Measurements from ENCODE around the gene TESK2. TPM values are rescaled to one million over a fixed set of nuclear protein-coding genes. Genes with fewer than 3 reads are reported as not detected.
"Not testable (repeated sequence)": the region's sequence is repeated elsewhere in the genome, so short reads cannot be mapped to it uniquely, and the experiment has no call there.

Gene TESK2
- total and polyA plus RNA-seq, 2 donors from 2014 or later: 1.6 to 2.7 TPM

GRCh38 chr1:45470306-45470798 lies 20.6 kb downstream of the TESK2 start:
- no peak overlapping the region for H3K27ac ChIP-seq (ENCODE audit: low read depth in 2 of 2, low read length in 2 of 2)
- H3K9ac ChIP-seq (ENCODE audit: low read length in 3 of 3): no peak overlapping the region
- no peak overlapping the region for H3K4me3 ChIP-seq (ENCODE audit: low read length in 3 of 3)
- no peaks in the 10 kb centered on the region for H3K27me3 ChIP-seq (ENCODE audit: control insufficient read depth, insufficient read depth, low read length)
- H3K36me3 ChIP-seq (ENCODE audit: control insufficient read depth in 2 of 3, insufficient read depth in 3 of 3, low read length in 3 of 3): no peaks in the 10 kb centered on the region
- FAIRE-seq: no peak
- intact Hi-C loops (cut with DNase I): no loop called here
- DNase-seq: no peak
- H3K4me1 ChIP-seq (ENCODE audit: control insufficient read depth in 2 of 3, insufficient read depth in 2 of 3, low read depth in 1 of 3, low read length in 3 of 3): no peaks in the 10 kb centered on the region
- TF ChIP-seq CTCF (IDR thresholded peaks at IDR 0.05; ENCODE audit: borderline replicate concordance, extremely low read depth, insufficient read depth): no peak
- H3K9me3 ChIP-seq (ENCODE audit: control insufficient read depth in 2 of 3, insufficient read depth in 1 of 3, low read length in 3 of 3): no peaks in the 10 kb centered on the region

- FAIRE-seq; H3K4me3 ChIP-seq (ENCODE audit: low read length in 3 of 3); intact Hi-C loops (cut with DNase I); H3K4me1 ChIP-seq (ENCODE audit: control insufficient read depth in 2 of 3, insufficient read depth in 2 of 3, low read depth in 1 of 3, low read length in 3 of 3); H3K9me3 ChIP-seq (ENCODE audit: control insufficient read depth in 2 of 3, insufficient read depth in 1 of 3, low read length in 3 of 3); H3K36me3 ChIP-seq (ENCODE audit: control insufficient read depth in 2 of 3, insufficient read depth in 3 of 3, low read length in 3 of 3); H3K27ac ChIP-seq (ENCODE audit: low read depth in 2 of 2, low read length in 2 of 2); H3K9ac ChIP-seq (ENCODE audit: low read length in 3 of 3); H3K27me3 ChIP-seq (ENCODE audit: control insufficient read depth, insufficient read depth, low read length); DNase-seq: not testable (repeated sequence)
These were observed 23.6 kb downstream of the TESK2 start for GRCh38 chr1:45467353-45467752.

GRCh38 chr1:45465277-45465676 lies 25.7 kb downstream of the TESK2 start:
- DNase-seq: no peak
- no peak overlapping the region for H3K27ac ChIP-seq (ENCODE audit: low read depth in 2 of 2, low read length in 2 of 2)
- H3K9ac ChIP-seq (ENCODE audit: low read length in 3 of 3): no peak overlapping the region
- H3K4me1 ChIP-seq (ENCODE audit: control insufficient read depth in 2 of 3, insufficient read depth in 2 of 3, low read depth in 1 of 3, low read length in 3 of 3): no peaks in the 10 kb centered on the region
- intact Hi-C loops (cut with DNase I): no loop called here
- no peaks in the 10 kb centered on the region for H3K9me3 ChIP-seq (ENCODE audit: control insufficient read depth in 2 of 3, insufficient read depth in 1 of 3, low read length in 3 of 3)
- no peaks in the 10 kb centered on the region for H3K36me3 ChIP-seq (ENCODE audit: control insufficient read depth in 2 of 3, insufficient read depth in 3 of 3, low read length in 3 of 3)
- H3K27me3 ChIP-seq (ENCODE audit: control insufficient read depth, insufficient read depth, low read length): no peaks in the 10 kb centered on the region
- no peak overlapping the region for H3K4me3 ChIP-seq (ENCODE audit: low read length in 3 of 3)
- no peak for TF ChIP-seq CTCF (IDR thresholded peaks at IDR 0.05; ENCODE audit: borderline replicate concordance, extremely low read depth, insufficient read depth)
- no peak for FAIRE-seq

- FAIRE-seq: no peak
These were observed 32.1 kb downstream of the TESK2 start for GRCh38 chr1:45458894-45459293.

More at GRCh38 chr1:45458894-45459293, 32.1 kb downstream of the TESK2 start:
- Histone ChIP-seq H3K4me1 (ENCODE audit: control insufficient read depth in 2 of 3, insufficient read depth in 2 of 3, low read depth in 1 of 3, low read length in 3 of 3) (no peaks in the 10 kb centered on the region), H3K9me3 (ENCODE audit: control insufficient read depth in 2 of 3, insufficient read depth in 1 of 3, low read length in 3 of 3) (no peaks in the 10 kb centered on the region), H3K9ac (ENCODE audit: low read length in 3 of 3) (no peak overlapping the region), H3K27ac (ENCODE audit: low read depth in 2 of 2, low read length in 2 of 2) (no peak overlapping the region), H3K4me3 (ENCODE audit: low read length in 3 of 3) (no peak overlapping the region), H3K36me3 (ENCODE audit: control insufficient read depth in 2 of 3, insufficient read depth in 3 of 3, low read length in 3 of 3) (no peaks in the 10 kb centered on the region), H3K27me3 (ENCODE audit: control insufficient read depth, insufficient read depth, low read length) (no peaks in the 10 kb centered on the region)
- no peak for TF ChIP-seq CTCF (IDR thresholded peaks at IDR 0.05; ENCODE audit: borderline replicate concordance, extremely low read depth, insufficient read depth)
- intact Hi-C loops (cut with DNase I): no loop called here
- no peak for DNase-seq
